Activated CD4-positive, alpha-beta T cell treated with anti-CD3 and anti-CD28 coated beads for 4 hours (primary cell): ENCODE results near the gene CHSY1.

ENCODE experiments used
- DNase-seq, 2 donors: peaks; one replicate each; pipeline ENCODE4 v3.0.0-alpha.2; 2020

Gene CHSY1

GRCh38 chr15:101185770-101186169 is 66.1 kb downstream of the CHSY1 start:
- DNase-seq = no peak

GRCh38 chr15:101185336-101185735 is 66.5 kb downstream of the CHSY1 start:
- DNase-seq = no peak

GRCh38 chr15:101184830-101185229 is 67.0 kb downstream of the CHSY1 start:
- no peak for DNase-seq

DNA sequence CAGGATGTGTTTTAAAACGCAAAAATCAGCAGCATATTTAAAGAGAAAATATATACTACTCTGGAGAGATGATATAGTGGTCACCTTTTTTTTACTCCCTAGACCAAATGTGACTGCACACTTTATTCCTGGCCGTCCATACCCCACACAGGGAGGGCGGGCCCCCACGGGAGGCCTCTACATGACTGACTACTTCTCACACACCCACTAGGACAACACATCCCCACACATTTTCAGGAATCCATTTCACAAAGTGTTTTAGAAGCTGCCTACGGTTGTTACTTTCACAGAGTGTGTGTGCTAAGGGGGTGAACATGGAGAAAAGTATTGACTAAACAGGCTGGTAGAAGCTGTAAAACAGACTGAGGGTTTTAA is 67.9 kb downstream of the CHSY1 start:
- DNase-seq = no peak

- no peak for DNase-seq
Measured at GRCh38 chr15:101183226-101183930, 68.5 kb downstream of the CHSY1 start.

- DNase-seq = no peak
Measured at GRCh38 chr15:101182215-101182614, 69.6 kb downstream of the CHSY1 start.

DNA sequence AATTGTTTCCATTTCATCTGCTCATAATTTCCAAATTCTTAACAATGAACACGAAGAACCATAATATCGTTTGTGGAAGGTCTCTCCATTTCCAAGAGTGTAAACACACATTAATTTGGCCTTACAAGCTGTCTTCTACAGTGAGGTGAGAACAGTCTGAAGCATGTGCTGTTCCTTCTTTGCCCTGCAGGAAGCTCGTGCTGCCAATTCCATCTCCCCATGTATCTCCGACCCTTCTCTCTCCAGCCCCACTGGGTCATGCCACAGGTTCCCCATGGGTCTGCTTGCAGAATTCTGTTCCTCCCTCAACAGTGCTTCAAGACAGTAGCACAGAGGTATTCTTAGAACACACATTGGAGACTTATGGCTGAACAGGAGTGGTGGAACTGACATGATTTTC is 70.5 kb downstream of the CHSY1 start:
- DNase-seq = no peak

- no peak for DNase-seq
Measured at GRCh38 chr15:101180620-101181307, 71.1 kb downstream of the CHSY1 start.

- DNase-seq = no peak
Measured at GRCh38 chr15:101179341-101180153, 72.3 kb downstream of the CHSY1 start.

GRCh38 chr15:101178931-101179330 is 72.9 kb downstream of the CHSY1 start:
- DNase-seq = no peak

DNA sequence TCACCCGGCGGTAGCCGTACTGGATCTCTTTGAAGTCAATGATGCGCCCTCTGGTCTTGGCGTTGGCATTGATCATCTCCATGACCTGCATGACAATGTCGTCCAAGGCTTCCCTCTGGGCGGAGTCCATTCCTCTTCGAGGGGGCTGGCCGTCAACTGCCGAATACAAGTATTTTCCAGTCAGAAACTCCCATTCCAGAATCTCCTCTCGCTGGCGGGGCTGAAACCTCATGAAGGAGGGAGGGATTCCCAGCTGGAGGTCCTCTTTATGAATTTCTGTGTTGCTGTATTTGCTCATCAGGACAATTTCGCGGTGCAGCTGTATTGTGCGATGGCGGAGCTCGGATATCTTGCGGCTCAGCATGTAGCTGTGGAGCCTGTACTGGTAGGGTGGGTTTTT is 73.4 kb downstream of the CHSY1 start:
- DNase-seq = no peak

DNA sequence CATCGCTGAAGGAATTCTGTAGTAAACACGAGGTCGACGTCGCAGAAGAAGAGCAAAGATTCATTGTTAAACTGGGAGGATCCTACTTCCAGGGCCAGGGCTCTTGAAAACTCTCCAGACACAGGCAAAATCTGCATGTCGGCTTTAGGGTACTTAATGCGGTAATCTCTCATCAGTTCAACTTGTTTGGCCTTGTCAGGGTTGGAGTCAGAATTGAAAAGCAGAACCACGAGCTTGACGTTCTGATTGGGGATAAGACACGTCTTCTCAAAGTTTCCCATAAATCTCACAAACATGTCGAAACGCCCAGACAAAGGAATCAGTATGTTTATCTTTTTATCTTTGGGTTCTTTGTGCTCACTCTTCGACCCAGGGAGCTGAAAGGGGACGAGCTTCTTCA is 74.0 kb downstream of the CHSY1 start:
- no peak for DNase-seq

DNA sequence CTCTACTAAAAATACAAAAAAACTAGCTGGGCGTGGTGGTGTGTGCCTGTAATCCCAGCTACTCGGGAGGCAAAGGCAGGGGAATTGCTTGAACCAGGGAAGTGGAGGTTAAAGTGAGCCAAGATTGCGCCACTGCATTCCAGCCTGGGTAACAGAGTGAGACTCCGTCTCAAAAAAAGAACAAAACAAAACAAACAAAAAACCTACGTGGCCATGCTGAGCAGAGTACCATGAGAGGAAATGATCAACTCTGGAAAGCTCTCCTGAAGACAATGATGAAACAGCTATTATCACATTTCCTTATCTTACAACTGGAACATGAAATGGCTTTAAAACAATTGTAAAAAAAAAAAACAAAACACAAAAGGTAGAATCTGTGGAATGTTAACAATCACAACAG is 75.2 kb downstream of the CHSY1 start:
- DNase-seq = no peak

DNA sequence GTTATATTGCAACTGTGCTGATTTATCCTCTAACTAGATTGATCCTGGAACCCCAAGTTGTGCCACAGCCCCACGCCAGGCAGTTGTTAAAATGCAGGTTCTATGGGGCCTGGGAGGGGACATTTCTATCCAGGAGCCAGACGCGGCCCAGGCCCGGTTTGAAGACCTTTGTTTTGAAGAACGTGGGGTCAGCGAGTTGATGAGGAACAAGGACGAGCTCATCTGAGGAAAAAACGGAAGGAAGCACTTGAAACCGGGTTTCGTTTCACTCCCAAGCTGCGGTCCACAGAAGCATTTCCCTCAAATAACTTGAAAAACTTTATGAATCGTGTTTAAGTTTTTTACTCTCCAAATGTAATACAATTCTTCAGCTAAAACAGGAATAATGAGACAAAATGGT is 76.4 kb downstream of the CHSY1 start:
- DNase-seq = no peak

- no peak for DNase-seq
Measured at GRCh38 chr15:101174152-101174920, 77.5 kb downstream of the CHSY1 start.

DNA sequence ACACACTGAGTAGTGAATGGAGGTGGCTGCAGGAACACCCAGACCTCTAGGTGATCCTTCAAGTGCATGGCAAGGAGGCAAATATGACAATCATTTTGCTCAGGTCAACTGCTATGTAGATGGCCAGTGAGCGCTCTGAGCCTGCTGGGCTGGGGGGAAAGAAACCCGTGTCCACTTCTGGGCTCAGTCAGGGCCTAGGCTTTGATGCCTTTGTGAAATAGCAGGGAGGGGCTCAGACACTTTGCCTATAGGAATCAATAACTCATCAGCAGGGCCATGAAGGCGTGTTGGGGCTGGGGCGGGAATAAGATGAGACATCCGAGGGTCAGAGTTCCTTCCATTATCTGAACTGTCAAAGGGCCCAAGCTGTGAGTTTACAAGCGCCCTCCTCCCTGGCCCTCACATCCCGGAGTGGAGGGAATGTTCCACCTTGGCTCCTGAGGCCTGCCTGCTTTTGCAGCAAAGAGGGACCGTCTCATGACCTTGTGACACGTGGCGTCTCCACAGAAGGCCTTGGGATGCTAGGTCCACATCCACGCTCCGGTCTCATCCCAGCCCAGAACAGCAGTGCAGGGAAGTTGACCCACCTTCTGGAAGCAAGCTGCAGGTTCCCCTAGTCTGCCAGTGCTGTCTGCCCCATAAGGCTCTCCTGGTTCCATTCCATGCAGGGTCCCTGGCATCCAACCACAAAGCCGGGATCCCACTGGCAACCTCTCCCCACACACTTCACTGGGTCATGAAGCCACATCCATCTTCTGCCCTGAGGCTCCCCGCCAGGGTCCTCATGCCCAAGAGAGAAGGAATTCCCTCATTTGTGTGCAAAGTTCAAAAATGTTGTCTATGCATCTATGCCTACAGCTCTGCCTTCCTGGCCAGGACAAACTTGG is 78.4 kb downstream of the CHSY1 start:
- DNase-seq = no peak

- no peak for DNase-seq
Measured at GRCh38 chr15:101172501-101173071, 79.3 kb downstream of the CHSY1 start.

- no peak for DNase-seq
Measured at GRCh38 chr15:101171954-101172353, 79.9 kb downstream of the CHSY1 start.

DNA sequence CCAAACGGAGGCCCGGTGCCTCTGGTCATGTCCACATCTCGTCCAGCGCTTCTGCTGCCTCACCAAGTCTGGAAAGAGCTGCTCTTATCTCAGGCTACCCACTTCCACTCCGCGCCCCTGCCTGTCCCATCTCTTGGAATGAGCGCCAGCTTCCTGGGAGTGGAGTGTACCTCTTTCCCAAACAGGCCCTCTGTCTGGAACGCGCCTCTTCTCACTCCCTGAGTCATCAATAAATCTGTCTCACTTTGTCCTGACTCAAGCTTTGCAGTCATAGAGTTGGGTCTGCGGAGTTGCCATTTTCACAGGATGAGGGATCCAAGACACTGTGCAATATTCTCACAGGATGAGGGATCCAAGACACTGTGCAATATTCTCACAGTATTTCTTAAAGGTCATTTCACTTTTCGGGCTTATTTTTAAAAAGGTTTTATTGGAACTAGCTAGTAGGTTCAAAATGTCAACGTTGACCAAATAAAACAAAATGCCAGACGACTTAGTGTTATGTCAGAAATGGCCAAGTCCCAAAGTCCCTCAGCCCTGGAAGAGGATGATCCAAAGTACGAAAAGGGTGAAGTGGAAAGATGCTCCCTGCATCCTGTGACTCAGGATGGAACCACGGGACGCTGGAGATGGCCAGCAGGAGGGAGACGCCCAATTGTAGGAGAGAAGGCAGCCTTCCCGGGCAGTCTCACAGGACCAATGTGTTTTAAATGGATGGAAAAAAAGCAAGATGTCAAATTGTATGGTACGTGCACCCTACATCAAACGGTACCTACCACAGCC is 81.1 kb downstream of the CHSY1 start:
- DNase-seq = no peak

DNA sequence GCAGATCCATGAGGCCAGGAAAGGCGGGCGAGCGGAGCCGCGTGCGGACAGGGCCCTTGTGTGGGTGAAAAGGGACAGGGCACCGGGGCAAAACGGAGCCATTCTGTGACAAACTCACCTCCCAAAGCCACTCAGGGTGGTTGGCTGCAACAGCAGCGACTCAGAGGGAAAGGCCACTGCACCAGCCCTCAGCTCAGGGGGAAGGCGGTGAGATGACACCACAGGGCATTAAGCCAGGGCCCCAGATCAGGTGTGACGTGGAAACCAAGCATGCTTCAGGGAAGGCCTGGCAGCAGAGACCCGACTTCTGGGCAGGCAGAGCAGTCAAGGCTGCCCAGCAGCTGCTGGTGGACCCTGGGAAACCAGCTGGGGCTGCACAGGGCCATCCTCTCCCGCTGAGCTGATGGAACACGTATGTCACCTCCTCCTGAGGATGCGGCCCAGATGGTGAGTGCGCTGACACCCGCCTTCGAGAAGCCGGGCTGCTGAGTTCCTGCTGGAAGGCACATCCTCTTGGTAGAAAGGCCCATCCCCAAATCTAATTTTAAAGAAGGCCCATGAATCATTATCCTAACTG is 82.3 kb downstream of the CHSY1 start:
- DNase-seq = no peak
